ENCODE results near the gene YPEL1. TPM values are rescaled to one million over a fixed set of nuclear protein-coding genes. Genes with fewer than 3 reads are reported as not detected.

The YPEL1 gene
- total and polyA plus RNA-seq, 10 of the 15 experiments (the other 5 are each of a cell fraction or from before 2014, with no cell fraction given) = 0.13 to 5.0 (median 1.6) TPM

DNA sequence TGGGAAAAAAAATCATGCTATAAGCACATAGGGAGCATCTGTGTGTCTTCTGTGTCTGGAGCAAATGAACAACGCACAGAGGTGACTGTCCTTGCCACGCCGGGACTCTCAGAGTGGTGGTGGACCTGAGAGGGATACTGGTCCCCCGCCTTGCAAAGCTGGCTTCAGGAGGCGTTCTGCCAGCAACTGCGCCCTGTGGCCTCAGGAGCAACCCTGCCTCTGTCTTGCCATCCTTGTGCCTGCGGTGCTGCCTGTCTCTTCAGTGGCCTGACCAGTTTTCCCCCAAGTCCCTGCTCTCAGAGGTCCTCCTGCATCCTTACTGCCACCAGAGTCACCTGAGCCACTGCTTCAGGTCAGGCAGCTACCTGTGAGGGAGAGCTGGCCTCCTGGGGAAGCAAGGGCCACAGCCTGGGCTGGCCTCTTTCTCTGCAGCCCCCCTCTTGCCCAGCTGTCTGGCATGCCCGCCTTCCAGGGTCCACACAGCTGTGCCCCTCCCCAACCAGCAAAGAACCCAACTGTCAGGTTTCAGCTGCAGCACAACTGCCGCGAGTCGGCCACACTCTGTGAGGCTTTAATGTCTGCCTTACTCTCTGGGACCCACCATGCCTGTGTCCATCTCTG, 30.4 kb upstream of the YPEL1 start (continued):
- TF ChIP-seq, protein P1, sequence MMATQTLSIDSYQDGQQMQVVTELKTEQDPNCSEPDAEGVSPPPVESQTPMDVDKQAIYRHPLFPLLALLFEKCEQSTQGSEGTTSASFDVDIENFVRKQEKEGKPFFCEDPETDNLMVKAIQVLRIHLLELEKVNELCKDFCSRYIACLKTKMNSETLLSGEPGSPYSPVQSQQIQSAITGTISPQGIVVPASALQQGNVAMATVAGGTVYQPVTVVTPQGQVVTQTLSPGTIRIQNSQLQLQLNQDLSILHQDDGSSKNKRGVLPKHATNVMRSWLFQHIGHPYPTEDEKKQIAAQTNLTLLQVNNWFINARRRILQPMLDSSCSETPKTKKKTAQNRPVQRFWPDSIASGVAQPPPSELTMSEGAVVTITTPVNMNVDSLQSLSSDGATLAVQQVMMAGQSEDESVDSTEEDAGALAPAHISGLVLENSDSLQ (IDR thresholded peaks at IDR 0.05) = no peak
- TF ChIP-seq, protein P2, sequence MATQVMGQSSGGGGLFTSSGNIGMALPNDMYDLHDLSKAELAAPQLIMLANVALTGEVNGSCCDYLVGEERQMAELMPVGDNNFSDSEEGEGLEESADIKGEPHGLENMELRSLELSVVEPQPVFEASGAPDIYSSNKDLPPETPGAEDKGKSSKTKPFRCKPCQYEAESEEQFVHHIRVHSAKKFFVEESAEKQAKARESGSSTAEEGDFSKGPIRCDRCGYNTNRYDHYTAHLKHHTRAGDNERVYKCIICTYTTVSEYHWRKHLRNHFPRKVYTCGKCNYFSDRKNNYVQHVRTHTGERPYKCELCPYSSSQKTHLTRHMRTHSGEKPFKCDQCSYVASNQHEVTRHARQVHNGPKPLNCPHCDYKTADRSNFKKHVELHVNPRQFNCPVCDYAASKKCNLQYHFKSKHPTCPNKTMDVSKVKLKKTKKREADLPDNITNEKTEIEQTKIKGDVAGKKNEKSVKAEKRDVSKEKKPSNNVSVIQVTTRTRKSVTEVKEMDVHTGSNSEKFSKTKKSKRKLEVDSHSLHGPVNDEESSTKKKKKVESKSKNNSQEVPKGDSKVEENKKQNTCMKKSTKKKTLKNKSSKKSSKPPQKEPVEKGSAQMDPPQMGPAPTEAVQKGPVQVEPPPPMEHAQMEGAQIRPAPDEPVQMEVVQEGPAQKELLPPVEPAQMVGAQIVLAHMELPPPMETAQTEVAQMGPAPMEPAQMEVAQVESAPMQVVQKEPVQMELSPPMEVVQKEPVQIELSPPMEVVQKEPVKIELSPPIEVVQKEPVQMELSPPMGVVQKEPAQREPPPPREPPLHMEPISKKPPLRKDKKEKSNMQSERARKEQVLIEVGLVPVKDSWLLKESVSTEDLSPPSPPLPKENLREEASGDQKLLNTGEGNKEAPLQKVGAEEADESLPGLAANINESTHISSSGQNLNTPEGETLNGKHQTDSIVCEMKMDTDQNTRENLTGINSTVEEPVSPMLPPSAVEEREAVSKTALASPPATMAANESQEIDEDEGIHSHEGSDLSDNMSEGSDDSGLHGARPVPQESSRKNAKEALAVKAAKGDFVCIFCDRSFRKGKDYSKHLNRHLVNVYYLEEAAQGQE (IDR thresholded peaks at IDR 0.05; ENCODE audit: low read depth, low read length) = no peak
- TF ChIP-seq BACH1 (IDR thresholded peaks at IDR 0.05; ENCODE audit: borderline replicate concordance) (no peak), FOXK2 (IDR thresholded peaks at IDR 0.05) (no peak)
- TF ChIP-seq, protein P3, sequence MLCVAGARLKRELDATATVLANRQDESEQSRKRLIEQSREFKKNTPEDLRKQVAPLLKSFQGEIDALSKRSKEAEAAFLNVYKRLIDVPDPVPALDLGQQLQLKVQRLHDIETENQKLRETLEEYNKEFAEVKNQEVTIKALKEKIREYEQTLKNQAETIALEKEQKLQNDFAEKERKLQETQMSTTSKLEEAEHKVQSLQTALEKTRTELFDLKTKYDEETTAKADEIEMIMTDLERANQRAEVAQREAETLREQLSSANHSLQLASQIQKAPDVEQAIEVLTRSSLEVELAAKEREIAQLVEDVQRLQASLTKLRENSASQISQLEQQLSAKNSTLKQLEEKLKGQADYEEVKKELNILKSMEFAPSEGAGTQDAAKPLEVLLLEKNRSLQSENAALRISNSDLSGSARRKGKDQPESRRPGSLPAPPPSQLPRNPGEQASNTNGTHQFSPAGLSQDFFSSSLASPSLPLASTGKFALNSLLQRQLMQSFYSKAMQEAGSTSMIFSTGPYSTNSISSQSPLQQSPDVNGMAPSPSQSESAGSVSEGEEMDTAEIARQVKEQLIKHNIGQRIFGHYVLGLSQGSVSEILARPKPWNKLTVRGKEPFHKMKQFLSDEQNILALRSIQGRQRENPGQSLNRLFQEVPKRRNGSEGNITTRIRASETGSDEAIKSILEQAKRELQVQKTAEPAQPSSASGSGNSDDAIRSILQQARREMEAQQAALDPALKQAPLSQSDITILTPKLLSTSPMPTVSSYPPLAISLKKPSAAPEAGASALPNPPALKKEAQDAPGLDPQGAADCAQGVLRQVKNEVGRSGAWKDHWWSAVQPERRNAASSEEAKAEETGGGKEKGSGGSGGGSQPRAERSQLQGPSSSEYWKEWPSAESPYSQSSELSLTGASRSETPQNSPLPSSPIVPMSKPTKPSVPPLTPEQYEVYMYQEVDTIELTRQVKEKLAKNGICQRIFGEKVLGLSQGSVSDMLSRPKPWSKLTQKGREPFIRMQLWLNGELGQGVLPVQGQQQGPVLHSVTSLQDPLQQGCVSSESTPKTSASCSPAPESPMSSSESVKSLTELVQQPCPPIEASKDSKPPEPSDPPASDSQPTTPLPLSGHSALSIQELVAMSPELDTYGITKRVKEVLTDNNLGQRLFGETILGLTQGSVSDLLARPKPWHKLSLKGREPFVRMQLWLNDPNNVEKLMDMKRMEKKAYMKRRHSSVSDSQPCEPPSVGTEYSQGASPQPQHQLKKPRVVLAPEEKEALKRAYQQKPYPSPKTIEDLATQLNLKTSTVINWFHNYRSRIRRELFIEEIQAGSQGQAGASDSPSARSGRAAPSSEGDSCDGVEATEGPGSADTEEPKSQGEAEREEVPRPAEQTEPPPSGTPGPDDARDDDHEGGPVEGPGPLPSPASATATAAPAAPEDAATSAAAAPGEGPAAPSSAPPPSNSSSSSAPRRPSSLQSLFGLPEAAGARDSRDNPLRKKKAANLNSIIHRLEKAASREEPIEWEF (IDR thresholded peaks at IDR 0.05; ENCODE audit: insufficient replicate concordance, low read depth, low read length) = no peak
- TF ChIP-seq, protein P4, sequence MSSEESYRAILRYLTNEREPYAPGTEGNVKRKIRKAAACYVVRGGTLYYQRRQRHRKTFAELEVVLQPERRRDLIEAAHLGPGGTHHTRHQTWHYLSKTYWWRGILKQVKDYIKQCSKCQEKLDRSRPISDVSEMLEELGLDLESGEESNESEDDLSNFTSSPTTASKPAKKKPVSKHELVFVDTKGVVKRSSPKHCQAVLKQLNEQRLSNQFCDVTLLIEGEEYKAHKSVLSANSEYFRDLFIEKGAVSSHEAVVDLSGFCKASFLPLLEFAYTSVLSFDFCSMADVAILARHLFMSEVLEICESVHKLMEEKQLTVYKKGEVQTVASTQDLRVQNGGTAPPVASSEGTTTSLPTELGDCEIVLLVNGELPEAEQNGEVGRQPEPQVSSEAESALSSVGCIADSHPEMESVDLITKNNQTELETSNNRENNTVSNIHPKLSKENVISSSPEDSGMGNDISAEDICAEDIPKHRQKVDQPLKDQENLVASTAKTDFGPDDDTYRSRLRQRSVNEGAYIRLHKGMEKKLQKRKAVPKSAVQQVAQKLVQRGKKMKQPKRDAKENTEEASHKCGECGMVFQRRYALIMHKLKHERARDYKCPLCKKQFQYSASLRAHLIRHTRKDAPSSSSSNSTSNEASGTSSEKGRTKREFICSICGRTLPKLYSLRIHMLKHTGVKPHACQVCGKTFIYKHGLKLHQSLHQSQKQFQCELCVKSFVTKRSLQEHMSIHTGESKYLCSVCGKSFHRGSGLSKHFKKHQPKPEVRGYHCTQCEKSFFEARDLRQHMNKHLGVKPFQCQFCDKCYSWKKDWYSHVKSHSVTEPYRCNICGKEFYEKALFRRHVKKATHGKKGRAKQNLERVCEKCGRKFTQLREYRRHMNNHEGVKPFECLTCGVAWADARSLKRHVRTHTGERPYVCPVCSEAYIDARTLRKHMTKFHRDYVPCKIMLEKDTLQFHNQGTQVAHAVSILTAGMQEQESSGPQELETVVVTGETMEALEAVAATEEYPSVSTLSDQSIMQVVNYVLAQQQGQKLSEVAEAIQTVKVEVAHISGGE (CRISPR knock-in tag; IDR thresholded peaks at IDR 0.05) = no peak

Data from GM12878 (cell line).